GM19099 (cell line): ENCODE measurements around the gene SLC5A3.

Experiments
- POLR2A ChIP-seq: IDR thresholded peaks from 3 replicates; pipeline ENCODE4 v1.6.1; 2011; ENCODE audit warnings: low read depth; ENCODE audit not compliant: insufficient read length; ENCODE audit errors: extremely low read depth

SLC5A3 gene

GRCh38 chr21:34073032-34073748 lies at the start of gene SLC5A3, which contains the start of gene MRPS6:
Gene SLC5A3 (plus strand): TSS chr21:34073578. CDS start chr21:34095199, 21,621 bp downstream.
Gene MRPS6 (plus strand): TSS chr21:34073578. CDS start chr21:34073701, 123 bp downstream.
- peak; percentile 98 for TF ChIP-seq POLR2A

- no peak for TF ChIP-seq POLR2A
These were observed 49.5 kb upstream of the SLC5A3 start for GRCh38 chr21:34023691-34024373.

- TF ChIP-seq POLR2A = no peak
These were observed 49.0 kb upstream of the SLC5A3 start for GRCh38 chr21:34024374-34024693.

GRCh38 chr21:34027721-34028461 lies 45.5 kb upstream of the SLC5A3 start:
- TF ChIP-seq POLR2A = no peak

- TF ChIP-seq POLR2A = no peak
These were observed 43.4 kb upstream of the SLC5A3 start for GRCh38 chr21:34029743-34030528.

- TF ChIP-seq POLR2A = no peak
These were observed 41.5 kb upstream of the SLC5A3 start for GRCh38 chr21:34031835-34032370.

- TF ChIP-seq POLR2A = no peak
These were observed 38.9 kb upstream of the SLC5A3 start for GRCh38 chr21:34034369-34035014.

- TF ChIP-seq POLR2A = no peak
These were observed 37.6 kb upstream of the SLC5A3 start for GRCh38 chr21:34035619-34036354.

GRCh38 chr21:34037009-34037795 lies 36.2 kb upstream of the SLC5A3 start:
- no peak for TF ChIP-seq POLR2A

- no peak for TF ChIP-seq POLR2A
These were observed 33.5 kb upstream of the SLC5A3 start for GRCh38 chr21:34039678-34040382.

GRCh38 chr21:34042735-34043134 lies 30.6 kb upstream of the SLC5A3 start:
- TF ChIP-seq POLR2A = no peak

- no peak for TF ChIP-seq POLR2A
These were observed 30.0 kb upstream of the SLC5A3 start for GRCh38 chr21:34043333-34043732.
